T47D (cell line): ENCODE data around the gene FHOD3.

ENCODE experiments used
- DNase-seq, 2 experiments: peaks; one replicate each; pipeline versions ENCODE4 v3.0.0 to v3.0.0-alpha.2; 2011 to 2012; ENCODE audit warnings: low read depth in 1 of 2, low spot score in 1 of 2
- JUND ChIP-seq: IDR thresholded peaks from 2 replicates; pipeline ENCODE4 v1.6.1; 2012; ENCODE audit warnings: low read depth
- in situ Hi-C: cut with HindIII; loops from 2 replicates; pipeline ENCODE4 v1.10.0; 2016; ENCODE audit warnings: low sequenced_read_pairs, low pct_unique_long_range_greater_than_20kb

Gene FHOD3

DNA sequence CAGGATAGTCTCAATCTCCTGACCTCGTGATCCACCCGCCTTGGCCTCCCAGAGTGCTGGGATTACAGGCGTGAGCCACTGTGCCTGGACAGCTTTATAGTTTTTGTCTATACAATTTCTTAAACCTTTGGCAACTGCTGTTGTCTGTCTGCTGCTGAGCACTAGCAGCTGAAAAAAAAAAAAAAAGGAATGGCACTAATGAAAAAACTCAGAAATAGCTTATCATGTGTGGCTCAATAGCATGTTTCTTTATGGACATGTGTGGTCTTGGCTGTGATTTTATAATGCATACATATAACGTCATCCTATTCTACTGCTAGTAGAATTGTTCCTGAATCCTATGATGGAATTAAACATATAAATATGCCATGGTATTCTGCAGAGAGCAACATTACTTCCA is 300.1 kb downstream of the FHOD3 start:
- TF ChIP-seq JUND = no peak
- no peak for DNase-seq
- in situ Hi-C loops = no loop called here

DNA sequence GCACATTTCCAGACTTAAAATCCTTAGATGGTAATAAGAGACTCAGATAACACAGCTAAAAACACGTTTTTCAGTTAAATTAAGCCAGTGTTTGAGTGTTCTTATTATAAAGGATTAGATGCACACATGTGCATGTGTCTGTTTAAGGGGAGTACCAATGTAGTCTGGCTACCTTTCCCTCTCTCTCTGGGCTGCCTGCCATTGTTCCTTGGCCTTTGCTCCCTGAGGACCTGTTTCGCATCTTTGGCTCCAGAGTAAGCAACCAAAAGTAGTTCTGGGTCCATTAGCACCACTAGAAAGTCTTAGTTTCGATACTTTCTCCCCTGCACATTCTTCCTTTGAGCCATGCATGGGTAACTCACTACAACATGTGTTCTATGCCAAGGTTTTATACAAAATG is 303.0 kb downstream of the FHOD3 start:
- in situ Hi-C loops = no loop called here
- TF ChIP-seq JUND = no peak
- no peak for DNase-seq

DNA sequence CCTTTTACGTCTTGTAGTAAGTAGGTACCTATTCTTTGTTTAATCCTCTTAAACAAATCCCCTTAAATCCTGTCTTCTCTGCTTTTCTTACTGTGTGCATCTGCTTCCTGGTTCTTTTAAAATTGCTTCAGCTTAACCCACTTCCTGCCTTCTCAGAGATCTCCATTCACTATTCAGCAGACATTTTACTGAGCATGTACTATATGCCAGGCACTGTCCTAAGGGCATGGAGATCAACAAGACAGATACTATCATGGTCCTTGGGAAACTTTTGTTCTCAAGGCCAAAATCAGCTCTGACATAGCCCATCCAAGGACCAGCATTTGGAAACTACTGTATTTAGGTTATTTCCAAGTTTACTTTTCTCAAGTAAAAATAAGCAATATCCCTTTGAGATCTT is 303.8 kb downstream of the FHOD3 start:
- no peak for TF ChIP-seq JUND
- no peak for DNase-seq
- in situ Hi-C loops = no loop called here

DNA sequence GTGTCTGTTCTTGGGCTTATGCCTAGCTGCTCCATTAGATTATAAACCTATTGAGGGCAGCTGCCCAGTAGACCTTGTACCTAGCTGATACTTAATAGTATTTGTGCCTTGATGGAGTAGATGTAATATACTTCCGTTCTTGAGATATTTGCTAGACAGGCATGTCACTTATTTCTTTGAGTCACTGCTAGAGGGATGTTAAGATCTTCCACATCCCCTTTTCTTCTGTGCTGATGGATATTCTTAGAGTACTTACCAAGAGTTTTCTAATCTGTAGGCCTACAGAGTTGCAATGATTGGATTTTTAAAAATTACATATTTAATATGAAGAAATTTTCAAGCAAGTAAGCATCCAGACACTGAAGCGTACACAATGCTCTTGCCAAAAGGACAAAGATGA is 304.6 kb downstream of the FHOD3 start:
- in situ Hi-C loops = no loop called here
- no peak for TF ChIP-seq JUND
- DNase-seq = no peak

DNA sequence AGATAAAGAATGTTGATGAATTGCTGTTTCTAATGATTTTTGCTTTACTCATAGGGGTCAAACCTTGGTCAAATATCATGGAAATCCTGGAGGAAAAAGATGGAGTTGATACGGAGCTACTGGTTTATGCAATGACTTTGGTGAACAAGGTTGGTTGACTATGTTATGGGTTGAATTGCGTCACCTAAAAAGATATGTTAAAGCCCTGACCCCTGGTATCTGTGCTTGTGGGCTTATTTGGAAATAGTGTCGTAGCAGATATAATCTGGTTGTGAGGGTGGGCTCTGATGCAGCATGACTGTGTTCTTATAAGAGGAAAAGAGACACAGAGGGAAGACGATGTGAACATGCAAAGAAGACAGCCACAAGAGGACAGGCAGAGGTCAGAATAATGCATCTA is 305.1 kb downstream of the FHOD3 start:
- in situ Hi-C loops = no loop called here
- no peak for DNase-seq
- TF ChIP-seq JUND = no peak

DNA sequence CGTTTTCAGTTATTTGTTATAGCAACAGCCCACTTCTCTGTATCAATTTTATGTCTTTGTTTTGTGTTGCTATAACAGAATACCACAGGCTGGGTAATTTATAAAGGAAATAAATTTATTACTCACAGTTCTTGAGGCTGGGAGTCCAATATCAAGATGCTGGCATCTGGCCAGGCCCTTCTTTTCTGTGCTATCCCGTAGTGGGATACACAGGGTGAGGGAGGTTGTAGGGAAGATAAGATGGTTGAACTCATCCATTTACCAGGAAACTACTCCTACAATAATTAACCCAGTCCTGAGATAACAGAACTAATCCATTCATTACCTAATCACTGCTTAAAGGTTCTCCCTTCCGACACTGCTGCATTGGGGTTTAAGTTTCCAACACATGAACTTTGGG is 310.6 kb downstream of the FHOD3 start:
- in situ Hi-C loops = no loop called here
- no peak for DNase-seq
- no peak for TF ChIP-seq JUND

DNA sequence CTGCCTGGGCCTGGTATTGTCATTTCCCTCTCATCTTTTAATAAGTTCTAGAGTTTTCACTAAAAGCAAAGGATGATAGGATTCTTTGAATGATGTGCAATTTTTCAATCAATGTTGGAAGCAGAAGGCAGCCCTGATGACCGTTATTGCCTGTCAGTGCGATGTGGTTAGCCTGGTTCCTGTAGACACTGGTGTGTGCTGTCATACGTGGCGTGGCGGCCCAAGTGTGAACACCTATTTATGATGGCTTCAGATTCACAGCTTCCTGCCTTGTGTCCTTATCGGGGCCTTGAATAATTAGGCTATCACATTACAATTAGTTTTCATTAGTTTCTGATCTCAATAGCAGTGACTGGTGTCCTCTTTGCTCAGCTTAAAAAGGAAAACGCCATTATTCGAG is 312.7 kb downstream of the FHOD3 start:
- DNase-seq = no peak
- no peak for TF ChIP-seq JUND
- in situ Hi-C loops = no loop called here

- in situ Hi-C loops = no loop called here
- no peak for TF ChIP-seq JUND
- no peak for DNase-seq
These were observed 313.1 kb downstream of the FHOD3 start for GRCh38 chr18:36610661-36611060.

DNA sequence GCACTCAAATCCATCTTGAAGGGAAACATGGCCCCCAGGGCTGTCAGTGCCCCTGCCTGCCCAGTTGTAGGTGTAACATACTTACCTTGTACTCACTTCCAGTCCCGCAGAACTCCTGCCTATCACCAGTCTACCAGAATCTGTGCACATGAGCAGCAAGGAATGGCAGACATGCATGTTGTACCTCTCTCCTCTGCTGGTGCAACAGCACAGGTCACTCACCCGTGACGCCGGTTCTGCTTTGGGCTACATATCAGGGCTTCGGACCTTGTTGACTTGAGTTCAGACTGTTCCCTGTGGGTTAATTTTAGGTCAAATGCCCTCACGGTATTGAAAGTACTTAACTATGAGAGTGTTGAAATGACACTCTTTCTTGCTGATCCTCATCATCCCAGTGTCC is 315.6 kb downstream of the FHOD3 start:
- no peak for TF ChIP-seq JUND
- DNase-seq = no peak
- in situ Hi-C loops = no loop called here

DNA sequence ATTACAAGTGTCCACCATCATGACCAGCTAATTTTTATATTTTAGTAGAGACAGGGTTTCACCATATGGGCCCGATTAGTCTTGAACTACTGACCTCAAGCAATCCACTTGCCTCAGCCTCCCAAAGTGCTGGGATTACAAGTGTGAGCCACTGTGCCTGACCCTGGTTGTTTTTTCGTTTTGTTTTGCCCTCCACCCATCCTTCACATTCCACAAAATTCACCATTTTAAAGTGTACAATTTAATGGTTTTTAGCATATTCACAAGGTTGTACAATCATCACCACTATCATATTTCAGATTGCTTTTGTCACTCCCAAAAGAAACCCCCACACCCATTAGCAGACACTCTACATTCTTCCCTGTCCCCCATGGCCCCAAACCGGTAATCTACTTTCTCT is 316.3 kb downstream of the FHOD3 start:
- in situ Hi-C loops = no loop called here
- no peak for DNase-seq
- TF ChIP-seq JUND = no peak

GRCh38 chr18:36620788-36621187 is 323.3 kb downstream of the FHOD3 start:
- TF ChIP-seq JUND = no peak
- in situ Hi-C loops = no loop called here
- DNase-seq = no peak

GRCh38 chr18:36622610-36623009 is 325.1 kb downstream of the FHOD3 start:
- TF ChIP-seq JUND = no peak

DNA sequence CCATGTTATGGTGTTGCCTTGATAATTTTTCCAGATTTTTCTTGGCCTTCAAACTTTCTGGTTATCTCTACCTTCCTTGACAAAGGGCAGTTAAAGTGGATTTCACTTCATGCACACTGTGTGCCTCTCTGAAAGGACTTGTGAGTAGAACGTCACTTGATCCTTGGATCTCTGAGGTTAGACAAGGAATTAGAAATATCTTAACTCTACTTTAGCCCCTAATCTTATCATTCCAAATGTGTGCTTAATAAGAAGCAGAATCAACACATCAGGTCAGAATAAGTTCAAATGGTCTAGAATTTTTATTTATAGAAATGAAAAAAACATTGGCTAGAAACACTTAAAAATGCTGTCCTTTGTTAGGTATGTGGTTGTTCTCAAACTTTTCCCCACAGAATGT is 325.6 kb downstream of the FHOD3 start:
- in situ Hi-C loops = no loop called here
- TF ChIP-seq JUND = no peak
- DNase-seq = no peak

More at GRCh38 chr18:36622610-36623009, 325.1 kb downstream of the FHOD3 start:
- in situ Hi-C loops = no loop called here
- DNase-seq = no peak

GRCh38 chr18:36623681-36624190 is 326.2 kb downstream of the FHOD3 start:
- DNase-seq = no peak
- no peak for TF ChIP-seq JUND
- in situ Hi-C loops = no loop called here

- no peak for DNase-seq
- in situ Hi-C loops = no loop called here
- TF ChIP-seq JUND = no peak
These were observed 327.1 kb downstream of the FHOD3 start for GRCh38 chr18:36624451-36625167.
